Stimulated activated CD4-positive, alpha-beta T cell treated with anti-CD3 and anti-CD28 coated beads, Interleukin-15, amount 100 ng/mL, for 1 hour (primary cell): ENCODE results near the gene CFAP57.
"Not testable (repeated sequence)": the region's sequence is repeated elsewhere in the genome, so short reads cannot be mapped to it uniquely, and the experiment has no call there.

Experiments used
- DNase-seq, 2 donors: peaks; one replicate each; pipeline ENCODE4 v3.0.0-alpha.2; 2020; ENCODE audit warnings: low read depth in 1 of 2, low spot score in 1 of 2

The CFAP57 gene

DNA sequence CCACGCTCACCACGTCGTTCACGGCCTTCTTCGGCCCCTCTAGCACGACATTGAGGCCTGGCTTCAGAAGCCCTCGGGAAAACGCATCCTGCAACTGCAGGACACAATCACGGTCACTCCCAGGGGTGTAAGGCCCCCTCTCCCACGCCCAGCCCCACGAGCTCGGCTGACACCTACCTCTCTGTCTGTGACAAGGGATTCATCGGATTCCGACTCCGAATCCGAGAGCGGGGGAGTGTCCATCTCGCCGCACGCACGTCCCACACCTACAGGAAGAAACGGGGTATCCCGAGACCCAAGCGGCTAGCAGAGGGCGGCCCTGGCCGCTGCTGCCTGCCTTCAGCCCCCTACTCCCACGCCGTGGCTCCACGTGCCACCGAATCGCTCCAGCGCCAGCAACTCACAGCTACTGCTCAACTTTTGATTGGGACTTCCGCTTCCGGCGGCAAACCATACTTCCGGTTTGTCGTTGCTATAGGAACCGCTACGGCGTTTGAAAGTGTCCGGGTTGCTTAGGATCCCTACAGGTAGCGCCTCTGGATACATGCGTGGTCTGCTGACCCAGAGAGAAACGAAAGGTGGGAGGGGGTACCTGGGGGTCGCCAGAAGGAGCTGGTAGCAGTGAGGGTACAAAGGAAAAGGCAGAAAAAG is at the start of gene CFAP57, which contains the start of gene EBNA1BP2:
Gene CFAP57 (plus strand): TSS at position 455 of the 651 bp plus-strand sequence. CDS start 424 bp downstream, outside the sequence.
Gene EBNA1BP2 (minus strand): TSS at position 415 of the 651 bp plus-strand sequence. CDS start 172 bp downstream, at position 243.
- peak; percentile 80 to 82 for DNase-seq

DNA sequence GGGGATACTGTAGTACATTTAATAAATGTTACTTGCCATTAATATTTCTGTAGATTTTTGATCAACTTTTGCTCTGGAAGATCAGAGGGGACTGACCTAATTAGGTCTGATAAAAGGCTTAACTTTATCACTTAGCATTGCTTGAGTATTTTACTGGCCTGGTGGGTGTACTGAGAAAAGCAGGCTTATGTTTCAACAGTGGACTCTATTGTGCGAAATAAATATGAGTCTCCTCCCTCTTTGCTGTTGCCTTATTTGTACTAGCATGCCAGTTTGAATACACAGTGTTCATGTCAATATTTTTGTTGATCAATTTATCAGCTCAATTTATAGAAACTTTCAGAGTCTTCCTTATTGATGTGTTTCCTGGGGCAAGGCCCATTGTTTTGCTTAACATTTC is 49.1 kb upstream of the CFAP57 start:
- no peak for DNase-seq

DNA sequence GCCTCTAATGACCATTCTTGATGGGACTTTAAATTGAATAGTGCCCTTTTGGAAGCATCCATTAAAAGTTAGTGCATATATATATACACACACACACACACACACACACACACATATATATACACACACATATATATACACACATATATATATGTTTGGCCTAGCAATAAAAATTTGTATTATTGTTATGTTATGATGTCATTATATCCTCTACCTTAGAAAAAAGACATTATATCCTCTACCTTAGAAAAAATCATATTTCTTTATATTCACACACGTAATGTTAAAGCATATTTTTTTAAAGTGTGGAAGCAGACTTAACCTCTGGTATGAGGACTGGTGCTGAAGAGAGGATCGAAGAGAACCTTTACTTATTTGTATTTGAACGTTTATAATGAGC is 43.3 kb upstream of the CFAP57 start:
- DNase-seq = no peak

DNA sequence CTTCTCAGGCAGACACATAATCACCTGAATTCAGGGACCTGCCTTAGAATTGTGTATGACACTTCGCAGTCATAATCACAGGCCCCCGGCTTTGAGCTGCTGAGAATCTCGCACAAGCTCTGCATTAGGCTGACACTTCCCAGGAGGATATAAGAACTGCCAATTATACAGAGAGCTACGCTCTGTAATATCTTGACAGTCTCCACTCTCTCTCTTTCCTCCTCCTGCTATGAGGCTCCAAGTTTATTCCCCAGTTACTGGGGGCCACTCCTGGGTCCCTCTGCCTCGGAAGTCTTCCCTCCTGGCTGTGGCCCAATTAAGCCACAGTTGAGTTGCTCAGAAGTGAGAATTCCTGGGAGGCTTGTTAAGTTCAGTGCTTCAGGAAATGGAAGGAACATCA is 42.7 kb upstream of the CFAP57 start:
- no peak for DNase-seq

DNA sequence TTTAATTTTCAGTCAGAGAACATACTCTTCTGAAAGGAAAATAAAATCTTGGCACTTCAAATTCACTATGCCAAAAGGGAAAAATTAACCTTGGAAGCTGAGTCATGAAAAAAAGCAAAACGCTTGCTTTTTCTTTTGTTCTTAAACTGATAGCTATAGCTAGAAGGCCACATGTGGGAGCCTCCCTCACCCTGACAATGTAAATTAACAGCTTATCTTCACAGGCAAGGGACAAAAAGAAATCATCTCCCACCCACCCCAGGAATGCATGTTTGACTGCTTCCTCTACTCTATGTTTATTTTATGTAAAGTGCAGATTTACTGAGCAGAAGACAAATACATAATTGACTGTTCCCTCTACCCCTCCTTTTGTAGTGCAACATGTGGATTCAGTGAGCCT is 38.1 kb upstream of the CFAP57 start:
- no peak for DNase-seq

DNA sequence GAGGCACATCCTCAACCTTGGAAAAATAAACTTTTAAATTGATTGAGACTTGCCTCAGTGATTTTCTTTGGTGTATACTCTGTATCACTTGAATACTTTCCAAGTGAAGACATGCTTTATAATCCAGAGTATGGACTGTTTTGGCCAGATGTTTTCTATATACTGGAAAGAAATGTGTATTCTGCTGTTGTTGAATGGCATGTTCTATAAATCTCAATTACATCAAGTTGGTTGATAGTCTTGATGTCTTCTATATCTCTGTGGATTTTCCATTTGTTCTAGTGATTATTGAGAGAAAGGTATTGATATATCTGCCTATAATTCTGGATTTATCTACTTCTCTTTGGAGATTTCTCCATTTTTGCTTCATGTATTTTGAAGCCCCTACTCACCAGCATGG is 37.5 kb upstream of the CFAP57 start:
- no peak for DNase-seq

DNA sequence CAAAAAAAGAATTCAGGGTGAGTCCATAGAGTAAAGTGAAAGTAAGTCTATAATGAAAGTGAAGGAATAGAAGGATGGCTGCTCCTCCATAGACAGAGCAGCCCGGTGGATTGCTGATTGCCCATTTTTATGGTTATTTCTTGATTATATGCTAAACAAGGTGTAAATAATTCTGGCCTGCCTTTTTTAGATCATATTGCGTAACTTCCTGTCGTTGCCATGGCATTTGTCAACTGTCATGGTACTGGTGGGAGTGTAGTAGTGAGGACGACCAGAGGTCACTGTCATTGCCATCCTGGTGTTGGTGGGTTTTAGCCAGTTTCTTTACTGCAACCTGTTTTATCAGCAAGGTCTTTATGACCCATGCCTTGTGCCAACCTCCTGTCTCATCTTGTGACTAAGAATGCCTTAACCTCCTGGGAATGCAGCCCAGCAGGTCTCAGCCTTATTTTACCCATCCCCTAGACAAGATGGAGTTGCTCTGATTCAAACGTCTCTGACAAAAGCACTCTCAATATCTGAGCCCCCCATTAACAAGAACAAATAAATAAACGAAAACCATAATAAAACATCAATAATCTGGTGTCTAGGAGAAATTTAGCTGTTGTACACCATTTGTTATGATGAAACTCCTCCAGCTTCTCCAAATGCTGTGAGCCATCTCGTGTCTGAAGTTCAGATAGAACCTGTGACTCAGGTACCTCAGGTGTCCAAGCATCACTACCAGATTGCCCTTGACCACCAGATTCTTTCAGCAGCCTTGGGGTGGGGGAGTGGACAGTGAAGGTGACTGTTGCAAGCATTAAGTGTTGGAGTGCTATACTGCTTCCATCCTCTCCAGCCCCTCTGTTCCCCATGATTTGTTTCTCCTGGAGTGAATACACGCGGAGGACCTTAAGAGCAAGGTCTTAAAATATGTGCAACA is 36.0 kb upstream of the CFAP57 start:
- no peak for DNase-seq

DNA sequence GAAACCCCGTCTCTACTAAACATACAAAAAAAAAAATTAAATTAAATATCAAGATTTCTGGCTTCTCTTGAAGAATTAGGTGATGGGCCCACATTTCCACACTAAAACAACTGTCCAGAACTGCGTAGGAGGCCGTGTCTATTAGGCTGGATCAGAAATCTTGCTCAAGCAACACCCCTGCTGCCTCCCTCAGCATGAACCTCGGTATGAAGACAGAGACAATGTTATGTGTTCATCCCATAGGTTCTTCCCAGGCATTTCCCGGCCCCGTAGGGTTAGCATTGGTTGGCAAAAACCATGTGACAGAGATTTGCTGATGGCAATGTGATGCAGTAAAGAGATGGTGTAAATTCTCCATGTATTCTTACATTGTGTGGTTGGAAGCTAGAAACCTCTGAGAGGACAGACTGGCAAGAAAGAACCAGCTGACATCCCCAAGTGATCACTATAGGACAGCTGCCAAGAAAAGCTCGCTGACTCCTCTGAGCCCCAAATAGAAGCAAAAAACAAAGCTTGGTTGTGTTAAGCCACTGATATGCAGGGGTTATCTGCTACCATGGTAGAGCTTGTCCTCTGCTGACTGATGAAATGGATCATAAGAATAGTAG is 34.6 kb upstream of the CFAP57 start:
- no peak for DNase-seq

DNA sequence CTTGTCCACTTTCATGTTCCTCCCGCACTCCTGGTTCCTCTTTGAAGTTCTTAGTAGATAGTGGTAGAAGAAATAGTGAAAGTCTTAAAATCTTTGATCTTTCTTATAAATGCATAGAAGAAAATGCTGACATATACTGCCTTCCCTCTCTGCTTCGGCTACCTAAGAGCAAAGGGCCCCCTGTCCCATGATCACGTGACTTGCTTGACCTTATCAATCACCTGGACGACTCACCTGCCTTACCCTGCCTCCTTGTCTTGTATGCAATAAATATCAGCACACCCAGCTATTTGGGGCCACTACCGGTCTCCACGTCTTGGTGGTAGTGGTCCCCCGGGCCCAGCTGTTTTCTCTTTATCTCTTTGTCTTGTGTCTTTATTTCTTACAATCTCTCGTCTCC is 32.8 kb upstream of the CFAP57 start:
- DNase-seq = not testable (repeated sequence)

DNA sequence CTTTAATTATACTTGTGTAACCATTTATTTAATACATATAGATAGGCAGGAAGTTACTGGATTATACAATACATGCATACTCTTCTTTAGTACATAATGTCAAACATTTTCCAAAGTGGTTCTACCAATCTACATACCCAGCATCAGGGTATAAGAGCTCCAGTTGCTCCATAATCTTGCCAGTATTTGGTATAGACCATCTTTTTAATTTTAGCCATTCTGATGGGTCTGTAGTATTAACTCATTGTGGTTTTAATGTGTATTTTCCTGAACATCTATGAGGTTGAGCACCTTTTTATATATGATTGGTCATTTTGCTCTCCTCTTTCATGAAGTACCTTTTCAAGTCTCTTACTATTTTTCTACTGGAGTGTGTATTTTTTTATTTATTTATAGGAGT is 32.1 kb upstream of the CFAP57 start:
- no peak for DNase-seq

DNA sequence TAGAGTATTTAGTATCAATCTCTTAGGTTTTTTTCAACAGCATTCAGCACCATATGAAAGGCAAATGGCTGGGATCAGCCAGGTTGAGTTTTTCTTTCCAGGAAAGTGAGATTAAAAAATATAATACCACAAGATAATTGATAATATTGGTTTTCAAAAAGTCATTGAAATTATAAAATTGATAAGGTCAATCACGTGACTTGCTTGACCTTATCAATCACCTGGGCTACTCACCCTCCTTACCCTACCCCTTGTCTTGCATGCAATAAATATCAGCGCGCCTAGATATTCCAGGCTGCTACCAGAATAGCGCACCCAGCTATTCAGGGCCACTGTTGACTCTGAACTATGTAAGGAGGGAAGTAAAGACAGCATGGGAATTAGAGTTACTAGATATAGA is 31.5 kb upstream of the CFAP57 start:
- no peak for DNase-seq

DNA sequence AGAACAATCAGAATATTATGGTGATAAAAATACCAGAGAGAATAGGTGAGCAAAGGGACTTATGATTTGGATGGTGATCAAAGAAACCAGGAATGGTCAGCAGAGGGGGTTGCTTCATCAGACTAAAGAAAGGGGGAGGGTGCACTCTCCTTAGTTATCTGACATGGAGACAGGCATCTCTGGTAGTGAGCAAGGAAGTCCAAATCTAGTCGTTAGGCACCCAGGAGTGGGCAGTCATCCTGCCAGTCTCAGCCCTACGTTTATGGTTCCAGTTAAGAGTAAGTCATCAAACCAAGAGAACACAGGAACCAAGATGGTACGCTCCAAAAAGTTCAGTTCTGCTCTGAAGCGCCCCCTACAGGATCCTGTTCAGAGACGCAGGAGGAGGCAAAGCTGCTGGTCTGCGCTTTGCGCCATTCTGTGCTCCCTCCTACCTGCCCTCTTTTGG is 28.7 kb upstream of the CFAP57 start:
- DNase-seq = no peak

DNA sequence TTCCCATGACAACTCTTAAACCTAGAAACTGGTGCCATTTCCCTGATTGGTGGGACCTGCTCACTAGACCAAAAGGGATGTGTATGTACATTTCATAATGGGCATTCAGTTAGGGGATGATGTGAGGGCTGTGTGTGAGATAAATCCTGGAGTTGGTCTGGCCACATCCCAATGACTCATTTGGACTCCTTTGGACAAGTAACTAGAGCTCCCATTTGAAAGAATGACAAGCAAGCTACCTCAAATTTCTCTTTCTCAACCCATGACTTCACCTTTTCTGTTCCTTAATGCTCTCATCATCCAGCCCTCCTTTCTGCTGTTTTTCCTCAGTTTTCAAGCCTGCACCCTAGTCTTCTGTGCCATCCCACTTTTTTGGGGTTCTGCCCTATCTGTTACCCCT is 27.9 kb upstream of the CFAP57 start:
- no peak for DNase-seq

DNA sequence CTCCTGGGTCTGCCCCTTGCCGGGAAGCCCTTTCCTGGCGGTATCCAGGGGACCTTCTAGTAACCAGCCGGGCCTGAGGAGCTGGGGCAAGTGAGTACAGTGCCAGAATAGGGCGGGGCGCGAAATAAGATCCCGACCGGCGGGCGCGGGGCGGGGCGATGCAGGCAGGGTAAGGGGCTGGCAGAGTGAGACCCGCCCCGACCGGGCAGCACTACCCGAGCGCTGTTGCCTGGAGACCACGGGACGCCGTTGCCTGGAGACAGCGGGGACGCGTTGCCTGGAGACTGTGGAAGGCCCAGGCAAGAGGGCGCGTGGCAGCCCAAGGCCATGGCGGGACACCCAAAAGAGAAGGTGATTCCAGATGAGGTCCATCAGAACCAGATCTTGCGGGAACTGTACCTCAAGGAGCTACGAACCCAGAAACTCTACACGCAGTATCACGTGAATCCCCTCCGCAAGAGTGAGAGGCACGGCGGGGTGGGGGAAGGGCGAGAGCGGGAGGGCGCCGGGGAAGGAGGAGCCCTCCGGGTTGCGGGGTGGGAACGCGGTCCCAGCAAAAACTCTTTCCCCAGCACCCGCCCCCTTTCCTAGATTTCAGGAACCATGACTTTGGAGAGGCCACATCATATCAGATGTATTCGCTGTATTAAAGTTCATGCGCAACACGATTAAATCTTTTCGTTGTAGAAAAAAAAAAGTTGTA is 24.4 kb upstream of the CFAP57 start:
- peak in 1 of 2 donors; percentile 10 for DNase-seq

DNA sequence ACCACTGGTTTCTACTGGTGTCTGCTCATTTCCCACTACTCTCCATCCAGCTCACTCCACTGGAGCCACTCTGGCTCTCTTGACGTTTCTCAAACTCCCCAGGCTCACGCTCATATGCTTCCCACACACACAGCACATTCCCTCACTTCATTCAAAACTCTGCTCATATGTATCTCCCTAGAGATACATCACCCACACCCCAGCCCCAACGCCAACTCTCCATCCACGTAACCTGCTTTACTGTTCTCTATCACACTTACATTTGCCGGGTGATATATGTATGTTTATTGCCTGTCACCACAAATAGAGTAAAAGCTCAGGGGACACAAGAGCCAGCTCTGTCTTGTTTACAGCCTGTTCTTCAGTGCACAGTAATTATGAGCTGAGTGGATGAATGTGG is 22.2 kb upstream of the CFAP57 start:
- DNase-seq = no peak

DNA sequence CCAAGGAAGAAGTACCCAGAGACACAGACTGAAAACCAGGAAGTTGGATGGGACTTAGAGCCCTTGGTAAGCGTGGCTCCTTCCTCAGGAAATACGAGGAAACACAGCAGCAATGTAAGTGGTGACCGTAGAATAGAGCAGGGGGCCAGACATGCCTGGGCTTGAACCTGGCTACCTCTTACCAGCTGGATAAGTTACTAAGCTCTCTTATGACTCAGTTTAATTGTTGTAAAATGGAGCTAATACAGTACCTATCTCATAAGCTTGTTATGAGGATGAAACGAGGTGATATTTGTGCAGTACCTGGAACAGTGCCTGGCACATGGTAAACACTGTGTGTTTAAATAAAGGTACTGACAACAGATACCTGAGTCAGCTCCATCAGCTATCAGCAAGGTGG is 19.3 kb upstream of the CFAP57 start:
- DNase-seq = no peak

DNA sequence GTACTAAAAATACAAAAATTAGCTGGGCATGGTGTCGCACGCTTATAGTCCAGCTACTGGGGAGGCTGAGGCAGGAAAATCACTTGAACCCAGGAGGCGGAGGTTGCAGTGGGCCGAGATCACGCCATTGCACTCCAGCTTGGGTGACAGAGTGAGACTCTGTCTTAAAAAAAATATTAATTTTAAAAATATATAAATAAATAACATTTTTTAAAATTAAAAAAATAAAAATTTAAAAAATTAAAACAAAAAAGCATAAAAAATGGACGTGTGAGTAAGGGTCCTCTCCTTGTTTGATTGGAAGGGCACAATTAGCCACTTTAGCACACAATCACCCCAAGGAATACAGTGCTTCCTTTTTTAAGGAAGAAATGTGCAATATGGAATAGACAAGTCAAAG is 18.7 kb upstream of the CFAP57 start:
- DNase-seq = no peak

DNA sequence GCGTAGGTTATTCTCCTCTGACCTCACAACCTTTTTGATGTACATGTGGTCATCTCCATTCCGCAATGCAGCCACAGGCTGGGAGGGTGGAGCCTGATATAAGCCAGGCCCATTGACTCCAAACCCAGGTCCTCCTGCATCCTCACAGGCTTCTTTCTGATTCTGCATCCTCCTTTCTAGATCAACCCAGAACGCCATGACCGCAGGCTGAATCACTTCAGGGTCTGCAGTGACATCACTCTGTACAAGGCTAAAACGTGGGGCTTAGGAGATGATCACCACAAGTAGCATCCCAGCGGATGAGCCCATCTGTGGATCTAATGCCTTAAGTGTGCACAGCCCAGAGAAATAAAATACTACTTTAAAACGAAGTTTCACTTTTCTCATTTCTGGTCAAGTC is 16.1 kb upstream of the CFAP57 start:
- no peak for DNase-seq

DNA sequence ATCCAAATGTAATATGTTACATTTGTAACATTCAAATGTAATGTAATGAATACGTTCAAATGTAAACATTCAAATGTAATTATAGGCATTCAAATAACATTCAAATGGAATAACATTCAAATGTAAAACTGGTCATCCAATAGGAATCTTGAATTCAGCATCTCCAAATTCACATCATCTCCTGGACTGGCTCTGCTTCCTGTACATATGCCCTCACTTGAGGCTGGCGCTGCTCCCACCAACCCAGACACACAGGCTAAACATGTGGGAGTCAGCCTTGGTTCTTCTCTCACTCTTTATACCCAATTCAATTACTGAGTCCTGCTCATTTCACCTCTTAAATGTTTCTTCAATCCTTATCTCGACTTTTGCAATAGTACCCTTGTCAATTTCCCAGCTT is 7.0 kb upstream of the CFAP57 start:
- no peak for DNase-seq

DNA sequence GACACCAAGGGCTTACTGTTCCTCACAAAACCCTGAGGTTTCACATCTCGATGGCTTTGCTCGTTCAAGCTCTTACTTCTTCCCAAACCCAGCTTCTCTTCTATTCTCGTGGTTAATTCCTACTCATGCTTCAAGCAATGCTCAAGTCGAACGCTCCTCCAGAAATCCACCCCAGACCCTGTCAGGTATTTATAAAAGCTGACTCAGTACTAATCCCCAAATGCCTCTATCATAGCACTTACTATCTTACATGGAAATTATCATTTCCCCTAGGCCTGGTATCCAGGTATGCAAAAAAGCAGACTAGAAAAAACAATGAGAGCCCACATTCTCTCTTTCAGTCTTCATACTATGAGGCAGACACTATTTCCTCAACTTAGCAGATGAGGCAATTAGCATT is 6.4 kb upstream of the CFAP57 start:
- DNase-seq = no peak

DNA sequence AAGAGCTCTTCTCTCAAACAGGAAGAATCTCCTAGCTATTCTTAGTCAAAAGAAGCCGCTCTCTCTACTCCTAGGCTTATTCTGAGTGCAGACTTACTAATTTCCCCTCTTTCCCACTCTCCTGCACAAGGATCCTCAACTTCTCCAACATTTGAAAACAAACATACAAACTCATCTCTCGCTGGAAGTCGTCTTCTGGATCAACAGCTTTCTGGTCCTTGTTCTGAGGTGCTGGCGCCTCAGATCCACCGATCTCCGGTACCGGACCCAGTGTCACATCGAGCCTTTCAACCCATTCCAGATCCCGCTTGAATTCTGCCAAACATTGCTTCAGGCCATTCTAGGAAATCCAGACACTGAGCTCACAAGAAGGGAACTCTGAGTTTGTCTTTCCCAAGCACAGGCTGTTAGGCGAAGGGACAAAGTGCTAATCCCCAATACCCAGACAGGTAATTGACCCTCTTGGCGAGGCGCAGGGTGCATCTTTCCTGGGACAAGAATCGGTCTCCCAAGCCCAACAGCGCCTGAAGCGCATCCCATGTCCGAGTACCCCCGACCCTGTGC is 736 bp upstream of the CFAP57 start:
- DNase-seq = no peak
